GM19395 (cell line): ENCODE measurements around the gene KEL.

ENCODE experiments used
- ATAC-seq: cut with Tn5 transposase; IDR thresholded peaks from one replicate; pipeline ENCODE4 v1.9.1; 2021; ENCODE audit warnings: mild to moderate bottlenecking, moderate library complexity; ENCODE audit not compliant: unreplicated experiment

KEL gene

GRCh38 chr7:142901426-142902259 lies 60.5 kb downstream of the KEL start:
- ATAC-seq = no peak

- ATAC-seq = no peak
These were observed 62.5 kb downstream of the KEL start for GRCh38 chr7:142899661-142900060.

- ATAC-seq = no peak
These were observed 63.6 kb downstream of the KEL start for GRCh38 chr7:142898377-142899170.

- no peak for ATAC-seq
These were observed 64.5 kb downstream of the KEL start for GRCh38 chr7:142897691-142898090.

GRCh38 chr7:142896741-142897379 lies 65.3 kb downstream of the KEL start:
- no peak for ATAC-seq

GRCh38 chr7:142896151-142896550 lies 66.0 kb downstream of the KEL start:
- no peak for ATAC-seq

- no peak for ATAC-seq
These were observed 67.1 kb downstream of the KEL start for GRCh38 chr7:142894985-142895593.

- no peak for ATAC-seq
These were observed 67.8 kb downstream of the KEL start for GRCh38 chr7:142894112-142894984.

- no peak for ATAC-seq
These were observed 69.2 kb downstream of the KEL start for GRCh38 chr7:142892951-142893350.

- no peak for ATAC-seq
These were observed 70.6 kb downstream of the KEL start for GRCh38 chr7:142891490-142892082.
